Iris pigment epithelial cell (primary cell): ENCODE measurements around the gene FBXL19.
"Not testable (repeated sequence)": the region's sequence is repeated elsewhere in the genome, so short reads cannot be mapped to it uniquely, and the experiment has no call there.

ENCODE experiments used
- DNase-seq: peaks from one replicate; pipeline ENCODE4 v3.0.0-alpha.2; 2011; ENCODE audit warnings: low read depth

FBXL19 gene

GRCh38 chr16:30923554-30924075 is at the start of gene FBXL19:
Gene FBXL19, plus strand, starts transcription at chr16:30923572. Its CDS starts 2,183 bp downstream, at chr16:30925755.
- DNase-seq: no peak

- no peak for DNase-seq
These were observed 49.0 kb upstream of the FBXL19 start for GRCh38 chr16:30874244-30874820.

- DNase-seq: peak; percentile 94
These were observed 48.3 kb upstream of the FBXL19 start for GRCh38 chr16:30874821-30875717.

- DNase-seq: no peak
These were observed 47.2 kb upstream of the FBXL19 start for GRCh38 chr16:30875871-30876801.

GRCh38 chr16:30876867-30877266 is 46.5 kb upstream of the FBXL19 start:
- no peak for DNase-seq

GRCh38 chr16:30882429-30883310 is 40.7 kb upstream of the FBXL19 start:
- DNase-seq: no peak

GRCh38 chr16:30884760-30885159 is 38.6 kb upstream of the FBXL19 start:
- no peak for DNase-seq

GRCh38 chr16:30885196-30885595 is 38.2 kb upstream of the FBXL19 start:
- DNase-seq: no peak

GRCh38 chr16:30886145-30886544 is 37.2 kb upstream of the FBXL19 start:
- DNase-seq: no peak

GRCh38 chr16:30887927-30888326 is 35.4 kb upstream of the FBXL19 start:
- no peak for DNase-seq

GRCh38 chr16:30888856-30889499 is 34.4 kb upstream of the FBXL19 start:
- no peak for DNase-seq

- DNase-seq: no peak
These were observed 33.7 kb upstream of the FBXL19 start for GRCh38 chr16:30889721-30890120.

- DNase-seq: not testable (repeated sequence)
These were observed 32.1 kb upstream of the FBXL19 start for GRCh38 chr16:30891043-30891823.

GRCh38 chr16:30892670-30893416 is 30.5 kb upstream of the FBXL19 start:
- DNase-seq: no peak

GRCh38 chr16:30893417-30893743 is 30.0 kb upstream of the FBXL19 start:
- no peak for DNase-seq

- DNase-seq: peak; percentile 81
These were observed 29.4 kb upstream of the FBXL19 start, which contains the start of gene BCL7C for GRCh38 chr16:30893744-30894539. Gene BCL7C, minus strand, starts transcription at chr16:30894077. Its CDS starts 133 bp downstream, at chr16:30893944.

GRCh38 chr16:30894540-30895368 is 28.6 kb upstream of the FBXL19 start:
- no peak for DNase-seq
